Activated naive CD8-positive, alpha-beta T cell treated with anti-CD3 and anti-CD28 coated beads, Interleukin-2, amount 50 U/mL, for 16 hours (primary cell): ENCODE results near the gene ACYP2.
"Not testable (repeated sequence)": the region's sequence is repeated elsewhere in the genome, so short reads cannot be mapped to it uniquely, and the experiment has no call there.

Experiments
- DNase-seq: peaks from one replicate; pipeline ENCODE4 v3.0.0-alpha.2; 2020; ENCODE audit warnings: low read depth, low spot score

ACYP2 gene

GRCh38 chr2:54318821-54319220 is 203.4 kb downstream of the ACYP2 start:
- no peak for DNase-seq

DNA sequence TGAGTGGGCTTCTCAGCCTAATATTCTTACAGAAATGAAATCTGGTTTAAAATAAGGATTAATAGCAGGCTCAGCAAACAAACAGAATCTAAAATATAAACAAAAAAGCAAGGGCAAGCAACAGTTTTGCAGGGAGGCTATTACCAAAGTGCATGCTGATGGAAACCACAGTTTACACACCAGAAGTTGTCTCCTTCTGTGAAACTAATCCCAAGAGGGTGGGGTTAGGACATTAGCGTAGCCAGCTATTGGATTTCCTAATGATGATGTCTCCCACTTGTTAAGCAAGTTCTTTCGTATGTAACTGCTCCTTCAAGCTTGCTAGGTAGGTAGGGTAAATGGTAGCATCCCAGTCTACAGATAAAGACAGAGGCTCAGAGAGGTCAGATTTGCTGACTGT is 205.6 kb downstream of the ACYP2 start:
- no peak for DNase-seq

DNA sequence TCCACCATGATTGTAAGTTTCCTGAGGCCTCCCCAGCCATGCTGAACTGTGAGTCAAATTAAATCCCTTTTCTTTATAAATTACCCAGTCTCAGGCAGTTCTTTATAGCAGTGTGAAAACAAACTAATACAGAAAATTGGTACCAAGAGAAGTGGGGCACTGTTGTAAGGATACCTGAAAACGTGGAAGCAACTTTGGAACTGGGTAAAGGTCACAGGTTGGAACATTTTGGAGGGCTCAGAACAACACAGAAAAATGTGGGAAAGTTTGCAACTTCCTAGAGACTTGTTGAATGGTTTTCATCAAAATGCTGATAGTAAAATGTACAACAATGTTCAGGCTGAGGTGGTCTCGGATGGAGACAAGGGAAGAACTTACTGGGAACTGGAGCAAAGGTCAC is 209.1 kb downstream of the ACYP2 start:
- DNase-seq: not testable (repeated sequence)

GRCh38 chr2:54325148-54325547 is 209.7 kb downstream of the ACYP2 start:
- DNase-seq: no peak

DNA sequence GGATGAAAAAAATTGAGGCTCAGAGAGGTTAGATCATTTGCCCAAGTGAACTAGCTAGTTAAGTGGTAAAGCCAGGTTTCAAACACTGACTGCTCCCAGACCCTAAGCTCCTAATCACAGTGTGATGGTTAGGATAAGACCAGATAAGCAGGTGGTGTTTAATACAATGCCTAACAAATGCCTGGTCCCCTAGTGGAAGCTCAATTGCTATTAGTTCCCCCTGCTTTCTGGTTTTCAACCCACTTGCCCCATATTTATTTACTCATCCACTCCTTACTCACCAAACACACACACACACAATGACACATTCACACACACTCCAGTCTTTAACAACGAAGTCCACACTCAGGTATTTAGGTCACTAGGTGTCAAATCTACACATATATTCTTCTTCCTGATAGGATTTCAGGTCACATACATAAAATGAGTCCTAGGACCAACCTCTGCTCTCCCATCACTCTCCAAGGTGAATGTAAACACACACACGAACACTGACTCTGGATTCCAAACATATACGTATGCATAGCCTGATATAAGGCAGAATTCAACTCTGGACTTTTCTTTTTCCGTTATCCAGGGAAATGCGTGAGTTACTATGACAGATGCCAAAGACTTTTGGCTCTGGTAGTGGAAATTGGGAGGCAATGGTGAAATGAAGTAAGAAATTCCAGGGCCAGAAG is 214.2 kb downstream of the ACYP2 start:
- DNase-seq: no peak

GRCh38 chr2:54330162-54330925 is 214.9 kb downstream of the ACYP2 start:
- DNase-seq: peak; percentile 74

GRCh38 chr2:54330926-54331835 is 215.8 kb downstream of the ACYP2 start:
- no peak for DNase-seq

DNA sequence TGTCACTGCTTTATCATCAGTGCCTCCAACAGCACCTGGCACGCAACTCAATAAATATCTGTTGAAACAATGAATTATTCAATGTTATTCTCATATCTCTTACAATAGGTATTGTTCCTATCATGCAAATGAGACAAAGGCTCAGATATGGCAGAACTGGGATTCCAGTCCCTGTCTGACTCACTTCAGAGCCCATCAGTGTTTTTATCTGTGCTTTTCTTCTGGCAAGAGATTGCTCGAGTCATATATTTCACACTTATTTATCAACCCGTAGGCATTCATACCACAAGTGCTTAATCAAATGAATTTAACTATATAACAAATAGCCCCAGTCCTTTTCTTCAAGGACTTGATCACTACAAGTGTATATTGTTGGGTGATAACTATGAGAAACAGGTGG is 217.0 kb downstream of the ACYP2 start:
- DNase-seq: no peak

- DNase-seq: no peak
Measured at GRCh38 chr2:54336136-54336976, 220.9 kb downstream of the ACYP2 start.

DNA sequence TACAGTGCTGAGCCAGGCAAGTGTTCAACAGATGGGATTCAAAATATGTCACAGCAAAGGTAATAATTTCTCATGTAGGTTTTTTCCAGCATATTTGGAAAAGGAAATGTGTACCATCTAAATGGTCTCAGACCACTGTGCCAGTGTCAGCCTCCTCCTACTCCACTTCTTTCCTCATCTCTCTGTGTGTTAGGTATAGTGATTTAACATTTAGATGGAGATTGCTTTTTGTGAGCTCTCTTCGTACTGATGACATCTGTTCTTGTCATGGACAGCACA is 221.5 kb downstream of the ACYP2 start:
- no peak for DNase-seq

DNA sequence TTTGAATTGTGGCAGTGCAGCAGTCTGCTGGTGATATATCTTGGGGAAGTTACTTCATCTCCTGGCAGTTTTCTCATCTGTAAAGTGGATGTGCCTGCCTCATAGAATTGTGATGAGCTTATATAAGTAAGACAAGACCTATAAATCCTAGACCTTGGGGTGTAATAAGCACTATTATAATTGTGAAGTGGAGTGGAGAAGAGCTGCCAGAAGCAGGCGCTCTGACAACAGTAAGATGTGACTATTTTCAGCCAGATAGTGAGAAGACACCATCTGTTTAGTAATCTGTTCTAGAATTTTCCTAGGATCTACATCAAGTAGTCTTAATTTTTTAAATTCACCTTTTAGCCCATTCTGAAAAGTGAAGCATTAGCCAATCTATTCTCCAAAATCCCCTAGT is 226.2 kb downstream of the ACYP2 start:
- no peak for DNase-seq

GRCh38 chr2:54342603-54343002 is 227.2 kb downstream of the ACYP2 start:
- no peak for DNase-seq

- DNase-seq: no peak
Measured at GRCh38 chr2:54347622-54348021, 232.2 kb downstream of the ACYP2 start.

DNA sequence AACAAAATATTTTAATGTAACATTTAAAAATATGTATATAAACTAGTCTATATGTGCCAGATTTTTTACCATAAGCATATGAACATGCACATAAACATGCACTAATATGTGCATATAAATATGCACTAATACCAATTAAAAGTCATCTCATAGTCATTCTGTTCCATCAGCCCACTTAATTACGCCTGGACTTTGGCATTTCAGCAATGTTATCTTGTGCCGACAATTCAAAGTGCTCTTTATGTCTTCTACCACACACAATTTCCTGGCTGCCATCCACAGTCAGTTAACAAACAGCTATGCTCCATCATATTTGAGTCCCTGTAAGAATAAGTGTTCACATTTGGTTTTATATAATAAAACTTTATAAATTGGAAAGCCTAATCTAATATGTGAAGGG is 233.2 kb downstream of the ACYP2 start:
- DNase-seq: no peak

GRCh38 chr2:54350426-54350825 is 235.0 kb downstream of the ACYP2 start:
- no peak for DNase-seq

DNA sequence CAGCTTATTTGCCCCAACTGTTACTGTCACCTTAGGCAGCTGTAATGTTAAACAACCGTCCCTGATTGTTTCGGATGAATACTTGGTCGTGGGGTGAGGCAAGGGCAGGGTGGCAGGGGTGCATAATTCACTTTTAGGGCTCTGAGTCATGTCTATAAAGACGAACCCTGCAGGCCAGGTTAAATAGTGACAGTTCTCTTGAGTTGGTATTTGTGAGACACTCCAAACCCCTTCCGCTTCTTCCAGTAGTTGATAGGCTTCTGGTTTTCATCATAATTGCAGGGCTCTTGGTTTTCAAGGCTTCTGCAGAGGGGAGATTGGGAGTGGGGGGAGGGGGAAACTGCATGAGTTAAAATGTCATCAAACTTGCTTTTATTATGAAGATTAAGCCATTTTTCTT is 237.8 kb downstream of the ACYP2 start:
- DNase-seq: no peak
